ENCODE results near the gene PRKCE.
"Not testable (repeated sequence)": the region's sequence is repeated elsewhere in the genome, so short reads cannot be mapped to it uniquely, and the experiment has no call there.

The PRKCE gene

DNA sequence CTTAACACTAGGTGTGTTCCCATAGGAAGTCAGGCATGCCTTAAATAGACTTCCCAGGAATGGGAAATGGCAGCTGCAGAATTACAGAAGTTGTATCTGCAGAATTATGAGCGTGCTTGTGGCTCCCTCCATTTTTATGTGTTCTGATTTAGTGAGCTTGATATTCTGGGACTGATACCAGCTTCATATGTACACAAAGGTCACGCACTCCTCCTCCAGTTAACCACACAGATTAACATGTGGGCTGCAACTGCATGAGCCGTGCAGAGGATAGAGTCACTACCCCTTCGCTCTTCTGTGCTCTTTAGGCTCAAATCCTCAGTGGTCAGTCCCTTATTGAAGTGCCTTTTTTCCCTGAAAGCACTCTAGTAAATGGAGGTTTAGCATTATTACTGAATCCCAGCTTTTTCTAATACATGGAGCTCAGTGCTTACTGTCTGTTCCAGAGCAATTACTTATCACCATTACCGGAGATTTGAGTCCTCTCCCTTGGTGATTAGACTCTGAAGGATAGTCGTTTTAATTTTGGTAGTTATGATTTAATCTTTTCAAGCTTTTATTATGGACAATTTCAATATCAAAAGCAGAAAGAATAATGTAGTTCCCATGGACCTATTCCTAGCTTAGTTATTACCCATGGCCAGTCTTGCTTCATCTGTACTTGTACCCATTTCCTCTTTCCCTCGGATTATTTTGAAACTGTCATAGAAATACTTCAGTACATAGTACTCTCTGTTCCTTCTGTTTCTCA lies 238.3 kb downstream of the PRKCE start:
- Histone ChIP-seq H3K36me3 (ENCODE audit: control insufficient read depth in 2 of 2, insufficient read depth in 2 of 2, low read length in 2 of 2) (no peaks in the 10 kb centered on the region), H3K4me3 (ENCODE audit: low read length in 2 of 2) (no peak overlapping the region), H3K27me3 (ENCODE audit: control insufficient read depth in 1 of 2, insufficient read depth in 2 of 2, low read length in 2 of 2) (no peaks in the 10 kb centered on the region), H3K27ac (ENCODE audit: low read length) (no peak overlapping the region), H3K9me3 (ENCODE audit: control insufficient read depth in 2 of 2, low read length in 2 of 2) (no peaks in the 10 kb centered on the region), H3K9ac (ENCODE audit: low read length in 2 of 2) (no peak overlapping the region), H3K4me1 (ENCODE audit: control insufficient read depth, insufficient read depth, low read length) (peaks cover 51% of the 10 kb centered on the region)

DNA sequence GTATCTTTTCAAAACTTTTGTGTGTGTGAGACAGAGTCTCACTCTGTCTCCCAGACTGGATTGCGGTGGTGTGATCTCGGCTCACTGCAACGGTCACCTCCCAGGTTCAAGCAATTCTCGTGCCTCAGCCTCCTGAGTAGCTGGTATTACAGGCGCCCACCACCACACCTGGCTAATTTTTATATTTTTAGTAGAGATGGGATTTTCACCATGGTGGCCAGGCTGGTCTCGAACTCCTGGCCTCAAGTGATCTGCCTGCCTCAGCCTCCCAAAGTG lies 238.8 kb downstream of the PRKCE start:
- not testable (repeated sequence) for H3K9me3 ChIP-seq (ENCODE audit: control insufficient read depth in 2 of 2, low read length in 2 of 2); H3K27me3 ChIP-seq (ENCODE audit: control insufficient read depth in 1 of 2, insufficient read depth in 2 of 2, low read length in 2 of 2); H3K36me3 ChIP-seq (ENCODE audit: control insufficient read depth in 2 of 2, insufficient read depth in 2 of 2, low read length in 2 of 2); H3K9ac ChIP-seq (ENCODE audit: low read length in 2 of 2); H3K4me3 ChIP-seq (ENCODE audit: low read length in 2 of 2); H3K27ac ChIP-seq (ENCODE audit: low read length)
- H3K4me1 ChIP-seq (ENCODE audit: control insufficient read depth, insufficient read depth, low read length): peaks cover 48% of the 10 kb centered on the region

- H3K27ac ChIP-seq (ENCODE audit: low read length): no peak overlapping the region
- no peaks in the 10 kb centered on the region for H3K9me3 ChIP-seq (ENCODE audit: control insufficient read depth in 2 of 2, low read length in 2 of 2)
- no peaks in the 10 kb centered on the region for H3K27me3 ChIP-seq (ENCODE audit: control insufficient read depth in 1 of 2, insufficient read depth in 2 of 2, low read length in 2 of 2)
- peaks cover 48% of the 10 kb centered on the region for H3K4me1 ChIP-seq (ENCODE audit: control insufficient read depth, insufficient read depth, low read length)
- H3K4me3 ChIP-seq (ENCODE audit: low read length in 2 of 2): no peak overlapping the region
- no peaks in the 10 kb centered on the region for H3K36me3 ChIP-seq (ENCODE audit: control insufficient read depth in 2 of 2, insufficient read depth in 2 of 2, low read length in 2 of 2)
- H3K9ac ChIP-seq (ENCODE audit: low read length in 2 of 2): no peak overlapping the region
These were observed 239.3 kb downstream of the PRKCE start for GRCh38 chr2:45890819-45891218.

- no peaks in the 10 kb centered on the region for H3K27me3 ChIP-seq (ENCODE audit: control insufficient read depth in 1 of 2, insufficient read depth in 2 of 2, low read length in 2 of 2)
- no peak overlapping the region for H3K27ac ChIP-seq (ENCODE audit: low read length)
- no peaks in the 10 kb centered on the region for H3K9me3 ChIP-seq (ENCODE audit: control insufficient read depth in 2 of 2, low read length in 2 of 2)
- H3K36me3 ChIP-seq (ENCODE audit: control insufficient read depth in 2 of 2, insufficient read depth in 2 of 2, low read length in 2 of 2): no peaks in the 10 kb centered on the region
- peaks cover 46% of the 10 kb centered on the region for H3K4me1 ChIP-seq (ENCODE audit: control insufficient read depth, insufficient read depth, low read length)
- H3K9ac ChIP-seq (ENCODE audit: low read length in 2 of 2): no peak overlapping the region
- peak overlapping the region in 1 of 2 donors; percentile 52 for H3K4me3 ChIP-seq (ENCODE audit: low read length in 2 of 2)
These were observed 240.4 kb downstream of the PRKCE start for GRCh38 chr2:45891719-45892424.

GRCh38 chr2:45892425-45892745 lies 240.9 kb downstream of the PRKCE start:
- H3K27me3 ChIP-seq (ENCODE audit: control insufficient read depth in 1 of 2, insufficient read depth in 2 of 2, low read length in 2 of 2): no peaks in the 10 kb centered on the region
- H3K27ac ChIP-seq (ENCODE audit: low read length): no peak overlapping the region
- no peak overlapping the region for H3K9ac ChIP-seq (ENCODE audit: low read length in 2 of 2)
- no peaks in the 10 kb centered on the region for H3K9me3 ChIP-seq (ENCODE audit: control insufficient read depth in 2 of 2, low read length in 2 of 2)
- no peaks in the 10 kb centered on the region for H3K36me3 ChIP-seq (ENCODE audit: control insufficient read depth in 2 of 2, insufficient read depth in 2 of 2, low read length in 2 of 2)
- H3K4me3 ChIP-seq (ENCODE audit: low read length in 2 of 2): peak overlapping the region in 1 of 2 donors; percentile 52
- peaks cover 46% of the 10 kb centered on the region for H3K4me1 ChIP-seq (ENCODE audit: control insufficient read depth, insufficient read depth, low read length)

GRCh38 chr2:45892757-45893156 lies 241.3 kb downstream of the PRKCE start:
- no peaks in the 10 kb centered on the region for H3K36me3 ChIP-seq (ENCODE audit: control insufficient read depth in 2 of 2, insufficient read depth in 2 of 2, low read length in 2 of 2)
- H3K27me3 ChIP-seq (ENCODE audit: control insufficient read depth in 1 of 2, insufficient read depth in 2 of 2, low read length in 2 of 2): no peaks in the 10 kb centered on the region
- H3K27ac ChIP-seq (ENCODE audit: low read length): no peak overlapping the region
- no peak overlapping the region for H3K9ac ChIP-seq (ENCODE audit: low read length in 2 of 2)
- H3K9me3 ChIP-seq (ENCODE audit: control insufficient read depth in 2 of 2, low read length in 2 of 2): no peaks in the 10 kb centered on the region
- H3K4me1 ChIP-seq (ENCODE audit: control insufficient read depth, insufficient read depth, low read length): peaks cover 46% of the 10 kb centered on the region
- H3K4me3 ChIP-seq (ENCODE audit: low read length in 2 of 2): peak overlapping the region in 1 of 2 donors; percentile 52

- no peak overlapping the region for H3K9ac ChIP-seq (ENCODE audit: low read length in 2 of 2)
- H3K4me1 ChIP-seq (ENCODE audit: control insufficient read depth, insufficient read depth, low read length): peaks cover 37% of the 10 kb centered on the region
- H3K9me3 ChIP-seq (ENCODE audit: control insufficient read depth in 2 of 2, low read length in 2 of 2): no peaks in the 10 kb centered on the region
- H3K27me3 ChIP-seq (ENCODE audit: control insufficient read depth in 1 of 2, insufficient read depth in 2 of 2, low read length in 2 of 2): no peaks in the 10 kb centered on the region
- H3K27ac ChIP-seq (ENCODE audit: low read length): no peak overlapping the region
- no peaks in the 10 kb centered on the region for H3K36me3 ChIP-seq (ENCODE audit: control insufficient read depth in 2 of 2, insufficient read depth in 2 of 2, low read length in 2 of 2)
- H3K4me3 ChIP-seq (ENCODE audit: low read length in 2 of 2): no peak overlapping the region
These were observed 242.7 kb downstream of the PRKCE start for GRCh38 chr2:45894211-45894610.

- H3K27me3 ChIP-seq (ENCODE audit: control insufficient read depth in 1 of 2, insufficient read depth in 2 of 2, low read length in 2 of 2): no peaks in the 10 kb centered on the region
- no peaks in the 10 kb centered on the region for H3K9me3 ChIP-seq (ENCODE audit: control insufficient read depth in 2 of 2, low read length in 2 of 2)
- no peak overlapping the region for H3K27ac ChIP-seq (ENCODE audit: low read length)
- no peaks in the 10 kb centered on the region for H3K36me3 ChIP-seq (ENCODE audit: control insufficient read depth in 2 of 2, insufficient read depth in 2 of 2, low read length in 2 of 2)
- no peak overlapping the region for H3K4me3 ChIP-seq (ENCODE audit: low read length in 2 of 2)
- peaks cover 32% of the 10 kb centered on the region for H3K4me1 ChIP-seq (ENCODE audit: control insufficient read depth, insufficient read depth, low read length)
- H3K9ac ChIP-seq (ENCODE audit: low read length in 2 of 2): no peak overlapping the region
These were observed 243.9 kb downstream of the PRKCE start for GRCh38 chr2:45895241-45895861.

DNA sequence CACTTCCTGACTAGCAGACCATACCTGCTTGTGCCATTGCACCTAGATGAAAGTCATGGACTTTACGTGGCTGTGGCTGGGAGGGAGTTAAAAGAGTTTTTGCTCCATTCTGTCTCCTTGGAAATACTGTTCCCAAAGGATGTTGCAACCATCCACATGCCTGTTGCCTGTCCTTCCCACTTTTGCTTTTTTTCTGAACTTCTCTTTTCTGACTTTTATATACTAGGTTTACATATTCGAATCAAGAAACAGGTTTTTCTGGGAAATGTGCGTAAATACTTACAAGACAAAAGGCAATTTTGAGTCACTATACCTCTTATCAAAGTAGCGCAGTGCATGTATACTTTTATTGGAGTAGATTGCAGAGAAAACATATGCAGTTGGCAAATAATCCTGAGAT lies 244.8 kb downstream of the PRKCE start:
- H3K36me3 ChIP-seq (ENCODE audit: control insufficient read depth in 2 of 2, insufficient read depth in 2 of 2, low read length in 2 of 2): no peaks in the 10 kb centered on the region
- no peak overlapping the region for H3K9ac ChIP-seq (ENCODE audit: low read length in 2 of 2)
- H3K4me3 ChIP-seq (ENCODE audit: low read length in 2 of 2): no peak overlapping the region
- peaks cover 27% of the 10 kb centered on the region for H3K4me1 ChIP-seq (ENCODE audit: control insufficient read depth, insufficient read depth, low read length)
- no peak overlapping the region for H3K27ac ChIP-seq (ENCODE audit: low read length)
- H3K9me3 ChIP-seq (ENCODE audit: control insufficient read depth in 2 of 2, low read length in 2 of 2): no peaks in the 10 kb centered on the region
- H3K27me3 ChIP-seq (ENCODE audit: control insufficient read depth in 1 of 2, insufficient read depth in 2 of 2, low read length in 2 of 2): no peaks in the 10 kb centered on the region

DNA sequence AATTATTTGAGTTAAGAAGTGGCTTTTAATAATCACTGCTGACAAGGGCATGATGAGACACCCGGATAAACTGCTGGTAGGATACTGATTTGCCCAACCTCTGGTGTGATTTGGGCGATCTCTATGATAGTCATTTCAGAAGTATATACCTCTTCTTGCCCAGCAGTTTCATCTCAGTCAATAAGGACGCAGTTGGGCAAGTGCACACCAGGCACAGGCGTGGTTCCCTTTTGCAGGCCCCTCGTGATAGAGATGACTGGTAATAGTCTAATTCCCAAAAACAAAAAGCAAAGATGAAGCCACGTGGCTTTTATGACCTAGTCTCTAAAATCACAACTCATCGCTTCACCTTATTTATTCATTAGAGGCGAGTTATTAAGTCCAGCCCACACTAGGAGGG lies 246.4 kb downstream of the PRKCE start:
- Histone ChIP-seq H3K36me3 (ENCODE audit: control insufficient read depth in 2 of 2, insufficient read depth in 2 of 2, low read length in 2 of 2) (no peaks in the 10 kb centered on the region), H3K4me3 (ENCODE audit: low read length in 2 of 2) (no peak overlapping the region), H3K4me1 (ENCODE audit: control insufficient read depth, insufficient read depth, low read length) (peaks cover 11% of the 10 kb centered on the region), H3K27ac (ENCODE audit: low read length) (no peak overlapping the region), H3K27me3 (ENCODE audit: control insufficient read depth in 1 of 2, insufficient read depth in 2 of 2, low read length in 2 of 2) (no peaks in the 10 kb centered on the region), H3K9me3 (ENCODE audit: control insufficient read depth in 2 of 2, low read length in 2 of 2) (no peaks in the 10 kb centered on the region), H3K9ac (ENCODE audit: low read length in 2 of 2) (no peak overlapping the region)

GRCh38 chr2:45898819-45899218 lies 247.3 kb downstream of the PRKCE start:
- Histone ChIP-seq H3K27ac (ENCODE audit: low read length) (peak overlapping the region; percentile 2), H3K4me3 (ENCODE audit: low read length in 2 of 2) (no peak overlapping the region), H3K9ac (ENCODE audit: low read length in 2 of 2) (no peak overlapping the region), H3K4me1 (ENCODE audit: control insufficient read depth, insufficient read depth, low read length) (peaks cover 8% of the 10 kb centered on the region), H3K27me3 (ENCODE audit: control insufficient read depth in 1 of 2, insufficient read depth in 2 of 2, low read length in 2 of 2) (no peaks in the 10 kb centered on the region), H3K9me3 (ENCODE audit: control insufficient read depth in 2 of 2, low read length in 2 of 2) (no peaks in the 10 kb centered on the region), H3K36me3 (ENCODE audit: control insufficient read depth in 2 of 2, insufficient read depth in 2 of 2, low read length in 2 of 2) (no peaks in the 10 kb centered on the region)
